ENCODE results near the gene EPX.

DNA sequence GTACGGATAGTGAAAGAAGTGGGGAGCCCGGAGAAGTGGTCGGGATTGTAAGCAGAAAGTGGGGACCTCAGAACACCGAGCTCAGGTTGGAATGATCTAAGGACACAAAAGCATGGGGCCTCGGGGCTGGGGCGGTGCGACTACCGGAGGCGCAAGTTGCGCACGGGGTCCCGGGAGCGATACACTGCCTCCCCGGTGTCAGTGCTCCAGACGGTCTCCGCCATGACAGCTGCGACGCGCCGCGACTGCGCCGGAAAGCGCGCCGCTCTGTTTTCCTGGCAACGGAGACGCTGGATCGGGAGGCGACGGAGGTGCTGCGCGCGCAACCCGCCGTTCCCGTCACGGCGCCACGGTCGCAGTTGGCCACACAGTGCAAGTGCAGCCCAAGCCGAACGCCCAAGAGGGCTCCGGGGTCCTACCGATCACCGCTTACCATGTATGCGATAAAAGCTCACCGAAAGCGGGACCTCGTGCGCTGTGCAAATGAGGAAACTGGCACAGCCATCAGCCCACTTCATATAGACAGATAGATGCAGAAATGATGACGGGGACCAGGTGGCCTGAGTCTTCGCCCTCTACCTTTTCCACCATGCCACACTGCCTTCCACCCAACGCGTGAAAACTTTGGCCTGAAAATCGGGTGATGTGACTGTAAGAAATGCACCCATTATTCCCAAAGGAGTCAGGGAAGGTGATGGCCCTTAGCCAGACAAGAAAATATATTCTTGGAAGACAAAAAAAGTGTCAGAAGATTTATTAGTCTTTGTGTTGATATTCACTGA lies 26.7 kb downstream of the EPX start, which contains the start of gene MKS1:
- peak; percentile 89 for TF ChIP-seq MAX (IDR thresholded peaks at IDR 0.05; ENCODE audit: low read depth, low read length)
- TF ChIP-seq, protein P1, sequence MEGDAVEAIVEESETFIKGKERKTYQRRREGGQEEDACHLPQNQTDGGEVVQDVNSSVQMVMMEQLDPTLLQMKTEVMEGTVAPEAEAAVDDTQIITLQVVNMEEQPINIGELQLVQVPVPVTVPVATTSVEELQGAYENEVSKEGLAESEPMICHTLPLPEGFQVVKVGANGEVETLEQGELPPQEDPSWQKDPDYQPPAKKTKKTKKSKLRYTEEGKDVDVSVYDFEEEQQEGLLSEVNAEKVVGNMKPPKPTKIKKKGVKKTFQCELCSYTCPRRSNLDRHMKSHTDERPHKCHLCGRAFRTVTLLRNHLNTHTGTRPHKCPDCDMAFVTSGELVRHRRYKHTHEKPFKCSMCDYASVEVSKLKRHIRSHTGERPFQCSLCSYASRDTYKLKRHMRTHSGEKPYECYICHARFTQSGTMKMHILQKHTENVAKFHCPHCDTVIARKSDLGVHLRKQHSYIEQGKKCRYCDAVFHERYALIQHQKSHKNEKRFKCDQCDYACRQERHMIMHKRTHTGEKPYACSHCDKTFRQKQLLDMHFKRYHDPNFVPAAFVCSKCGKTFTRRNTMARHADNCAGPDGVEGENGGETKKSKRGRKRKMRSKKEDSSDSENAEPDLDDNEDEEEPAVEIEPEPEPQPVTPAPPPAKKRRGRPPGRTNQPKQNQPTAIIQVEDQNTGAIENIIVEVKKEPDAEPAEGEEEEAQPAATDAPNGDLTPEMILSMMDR (IDR thresholded peaks at IDR 0.05; ENCODE audit: low read depth, low read length) = peak; percentile 28
